OCI-LY1 (cell line): ENCODE data around the gene FAM229B.
A peak's percentile ranks its signal among the peaks of the same experiment; 100 is the strongest.
"Not testable (repeated sequence)": the region's sequence is repeated elsewhere in the genome, so short reads cannot be mapped to it uniquely, and the experiment has no call there.

ENCODE experiments used
- H2AFZ ChIP-seq: fragments of 200-600 bp; sonication (generic), shearing (Covaris generic); 2 replicates; pipeline ENCODE4 v1.6.0; 2014; ENCODE audit warnings: antibody characterized with exemption, mild to moderate bottlenecking, low read length
- H3F3A ChIP-seq: fragments of 200-600 bp; sonication (generic), shearing (Covaris generic); 2 replicates; pipeline ENCODE4 v1.6.0; 2014; ENCODE audit warnings: mild to moderate bottlenecking, antibody characterized with exemption, low read length, moderate library complexity; ENCODE audit not compliant: insufficient read depth
- H3K27ac ChIP-seq: fragments of 200-600 bp; sonication (generic); 2 replicates; pipeline ENCODE4 v1.5.1; 2014; ENCODE audit warnings: low read length, mixed run types, mild to moderate bottlenecking, low read depth; ENCODE audit not compliant: poor library complexity, severe bottlenecking
- H3K27me3 ChIP-seq: fragments of 200-600 bp; sonication (generic); 2 replicates; pipeline ENCODE4 v1.6.0; 2014; ENCODE audit warnings: antibody characterized with exemption, mild to moderate bottlenecking, low read length, moderate library complexity; ENCODE audit not compliant: insufficient read depth
- H3K36me3 ChIP-seq: fragments of 200-600 bp; sonication (generic); 2 replicates; pipeline ENCODE4 v1.6.1; 2014; ENCODE audit warnings: mild to moderate bottlenecking, antibody characterized with exemption, low read length, moderate library complexity, mixed read lengths; ENCODE audit not compliant: insufficient read depth
- H3K4me1 ChIP-seq: fragments of 200-600 bp; sonication (generic); 2 replicates; pipeline ENCODE4 v1.5.1; 2014; ENCODE audit warnings: mild to moderate bottlenecking, low read length, moderate library complexity; ENCODE audit not compliant: insufficient read depth, severe bottlenecking
- H3K4me2 ChIP-seq: fragments of 200-600 bp; sonication (generic), shearing (Covaris generic); 2 replicates; pipeline ENCODE4 v1.6.1; 2014; ENCODE audit warnings: low read length
- H3K4me3 ChIP-seq: fragments of 200-600 bp; sonication (generic); 2 replicates; pipeline ENCODE4 v1.5.1; 2014; ENCODE audit warnings: low read length, low read depth, mild to moderate bottlenecking, mixed read lengths; ENCODE audit not compliant: poor library complexity, severe bottlenecking
- H3K79me2 ChIP-seq: fragments of 200-600 bp; shearing (Covaris generic); 2 replicates; pipeline ENCODE4 v1.6.1; 2016; ENCODE audit warnings: mixed run types, low read length, mixed read lengths; ENCODE audit not compliant: insufficient read depth
- H3K9ac ChIP-seq: fragments of 200-600 bp; sonication (generic), shearing (Covaris generic); 2 replicates; pipeline ENCODE4 v1.6.1; 2014; ENCODE audit warnings: mild to moderate bottlenecking, low read length, mixed read lengths
- H3K9me2 ChIP-seq: fragments of 200-600 bp; sonication (generic), shearing (Covaris generic); 2 replicates; pipeline ENCODE4 v1.6.1; 2014; ENCODE audit warnings: low read depth, mild to moderate bottlenecking, low read length, mixed read lengths
- H3K9me3 ChIP-seq: fragments of 200-600 bp; shearing (Covaris generic); 2 replicates; pipeline ENCODE4 v1.6.1; 2014; ENCODE audit warnings: low read length, mixed read lengths
- H4K20me1 ChIP-seq: fragments of 200-600 bp; sonication (generic), shearing (Covaris generic); 2 replicates; pipeline ENCODE4 v1.6.0; 2016; ENCODE audit warnings: mild to moderate bottlenecking, low read length; ENCODE audit not compliant: insufficient read depth
- CTCF ChIP-seq: fragments of 200-600 bp; sonication (generic), shearing (Covaris generic); IDR thresholded peaks from 2 replicates; pipeline ENCODE4 v1.5.1; 2017; ENCODE audit warnings: mild to moderate bottlenecking, antibody characterized with exemption, low read length, moderate library complexity, mixed read lengths
- EZH2 ChIP-seq: fragments of 200-600 bp; sonication (generic), shearing (Covaris generic); IDR thresholded peaks from 2 replicates; pipeline ENCODE4 v1.8.0; 2017; ENCODE audit warnings: borderline replicate concordance, mixed run types, mild to moderate bottlenecking, antibody characterized with exemption, low read length, moderate library complexity, mixed read lengths

The FAM229B gene

GRCh38 chr6:112087916-112088315 lies 525 bp downstream of the FAM229B start:
- H3K9ac ChIP-seq: peak overlapping the region; percentile 71
- H3K9me2 ChIP-seq: no peaks in the 10 kb centered on the region
- peak overlapping the region; percentile 98 for H2AFZ ChIP-seq
- H3F3A ChIP-seq: no peaks in the 10 kb centered on the region
- TF ChIP-seq EZH2 (no peak), CTCF (no peak)
- H3K4me3 ChIP-seq: peak overlapping the region; percentile 80
- peak overlapping the region; percentile 88 for H3K4me2 ChIP-seq
- H3K27me3 ChIP-seq: no peaks in the 10 kb centered on the region
- H3K36me3 ChIP-seq: no peaks in the 10 kb centered on the region
- peaks cover 16% of the 10 kb centered on the region for H3K4me1 ChIP-seq
- H3K79me2 ChIP-seq: no peaks in the 10 kb centered on the region
- H4K20me1 ChIP-seq: no peaks in the 10 kb centered on the region
- no peaks in the 10 kb centered on the region for H3K9me3 ChIP-seq
- no peak overlapping the region for H3K27ac ChIP-seq

GRCh38 chr6:112096901-112097300 lies 9.5 kb downstream of the FAM229B start:
- no peak overlapping the region for H3K27ac ChIP-seq
- no peak overlapping the region for H2AFZ ChIP-seq
- H3K27me3 ChIP-seq: no peaks in the 10 kb centered on the region
- H3K79me2 ChIP-seq: no peaks in the 10 kb centered on the region
- no peaks in the 10 kb centered on the region for H3K9me3 ChIP-seq
- no peaks in the 10 kb centered on the region for H3K36me3 ChIP-seq
- H3K4me3 ChIP-seq: no peak overlapping the region
- H3K4me1 ChIP-seq: no peaks in the 10 kb centered on the region
- H3K9ac ChIP-seq: no peak overlapping the region
- TF ChIP-seq EZH2 (no peak), CTCF (no peak)
- H3K9me2 ChIP-seq: no peaks in the 10 kb centered on the region
- no peaks in the 10 kb centered on the region for H4K20me1 ChIP-seq
- H3F3A ChIP-seq: no peaks in the 10 kb centered on the region
- no peak overlapping the region for H3K4me2 ChIP-seq

- Histone ChIP-seq H4K20me1 (no peaks in the 10 kb centered on the region), H2AFZ (no peak overlapping the region), H3F3A (no peaks in the 10 kb centered on the region), H3K27ac (no peak overlapping the region), H3K9ac (no peak overlapping the region), H3K9me3 (no peaks in the 10 kb centered on the region), H3K4me1 (no peaks in the 10 kb centered on the region), H3K4me2 (no peak overlapping the region), H3K27me3 (no peaks in the 10 kb centered on the region), H3K36me3 (no peaks in the 10 kb centered on the region), H3K79me2 (no peaks in the 10 kb centered on the region), H3K9me2 (no peaks in the 10 kb centered on the region), H3K4me3 (no peak overlapping the region)
- TF ChIP-seq EZH2 (no peak), CTCF (no peak)
Observed at GRCh38 chr6:112100561-112100960, 13.2 kb downstream of the FAM229B start.

GRCh38 chr6:112106026-112106425 lies 18.6 kb downstream of the FAM229B start:
- H3F3A ChIP-seq, H3K4me1 ChIP-seq, H3K79me2 ChIP-seq, H2AFZ ChIP-seq, H3K27ac ChIP-seq, H3K9me2 ChIP-seq, H3K27me3 ChIP-seq, H3K9me3 ChIP-seq, H3K4me2 ChIP-seq, H3K36me3 ChIP-seq, H3K4me3 ChIP-seq, H4K20me1 ChIP-seq, H3K9ac ChIP-seq: not testable (repeated sequence)
